H1 (cell line): Measurements from ENCODE around the gene KIF1C.

Source experiments
- CEBPB ChIP-seq: IDR thresholded peaks from 2 replicates; pipeline ENCODE4 v1.6.1; 2012; ENCODE audit warnings: low read depth, low read length
- CHD1 ChIP-seq: IDR thresholded peaks from 2 replicates; pipeline ENCODE4 v1.6.1; 2012; ENCODE audit warnings: low read depth, low read length, improper control_type of control experiment
- EZH2 ChIP-seq: fragments of 200-600 bp; sonication (generic); IDR thresholded peaks from 2 replicates; pipeline ENCODE4 v1.7.1; 2012; ENCODE audit warnings: low read depth, mild to moderate bottlenecking, moderate library complexity, low read length, inconsistent platforms; ENCODE audit not compliant: severe bottlenecking
- GTF2F1 ChIP-seq: IDR thresholded peaks from 2 replicates; pipeline ENCODE4 v1.6.1; 2012; ENCODE audit warnings: low read depth, low read length, improper control_type of control experiment, borderline replicate concordance
- HDAC2 ChIP-seq, 2 experiments: fragments of 300-600 bp in 1 of 2; sonication (generic) in 1 of 2; IDR thresholded peaks; 2 replicates each; pipeline ENCODE4 v1.6.1; 2011 to 2012; ENCODE audit warnings: low read depth in 2 of 2, low read length in 2 of 2, mild to moderate bottlenecking in 2 of 2, moderate library complexity in 2 of 2, borderline replicate concordance in 1 of 2, inconsistent platforms in 1 of 2
- KDM1A ChIP-seq: fragments of 200-600, 300-600 bp; sonication (generic); IDR thresholded peaks from 2 replicates; pipeline ENCODE4 v1.7.1; 2016; ENCODE audit warnings: mild to moderate bottlenecking, low read length, borderline replicate concordance
- POLR2A ChIP-seq, 2 experiments: IDR thresholded peaks; 1 replicate in 1 of 2; 2 replicates in 1 of 2; pipeline ENCODE4 v1.6.1; 2011; ENCODE audit warnings: low read depth in 2 of 2, low read length in 2 of 2, mild to moderate bottlenecking in 2 of 2; ENCODE audit errors: control extremely low read depth in 1 of 2
- RFX5 ChIP-seq: IDR thresholded peaks from 2 replicates; pipeline ENCODE4 v1.6.1; 2011; ENCODE audit warnings: low read depth, low read length, improper control_type of control experiment, borderline replicate concordance
- TAF1 ChIP-seq: IDR thresholded peaks from 2 replicates; pipeline ENCODE4 v1.6.1; 2011; ENCODE audit warnings: mild to moderate bottlenecking, low read depth, low read length
- TF ChIP-seq, protein P1 (sequence below), 3 experiments: IDR thresholded peaks; 1 replicate in 2 of 3; 2 replicates in 1 of 3; pipeline versions ENCODE4 v1.5.1 to v1.6.1; 2011; ENCODE audit warnings: low read length in 3 of 3, mild to moderate bottlenecking in 3 of 3, inconsistent platforms in 2 of 3, low read depth in 1 of 3, moderate library complexity in 1 of 3; ENCODE audit not compliant: insufficient read depth in 1 of 3; ENCODE audit errors: control extremely low read depth in 1 of 3

DNA sequence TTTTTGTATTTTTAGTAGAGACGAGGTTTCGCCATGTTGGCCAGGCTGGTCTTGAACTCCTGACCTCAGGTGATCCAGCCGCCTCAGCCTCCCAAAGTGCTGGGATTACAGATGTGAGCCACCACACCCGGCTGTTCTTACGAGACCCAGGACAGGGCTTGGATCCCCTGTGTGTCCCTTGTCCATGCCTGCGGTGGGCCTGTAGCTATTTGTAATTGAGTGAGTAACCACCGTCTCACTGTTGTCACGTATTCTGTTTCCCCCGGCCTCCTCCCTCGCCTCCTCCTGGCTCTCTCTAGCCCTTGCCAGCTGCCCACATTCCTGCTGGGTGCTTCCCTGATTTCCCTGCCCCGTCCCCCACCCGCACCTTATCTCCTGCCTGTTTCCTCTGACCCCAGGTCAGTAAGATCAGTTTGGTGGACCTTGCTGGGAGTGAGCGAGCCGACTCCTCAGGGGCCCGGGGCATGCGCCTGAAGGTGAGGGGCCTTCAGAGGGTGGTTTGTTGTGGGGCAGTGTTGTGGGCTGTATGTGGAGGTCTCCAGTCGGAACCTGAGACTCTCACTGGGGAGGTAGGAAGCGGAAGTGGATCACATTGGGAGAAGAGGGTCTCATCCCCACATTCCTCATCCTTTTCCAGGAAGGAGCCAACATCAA is 5.6 kb downstream of the KIF1C start:
- TF ChIP-seq, protein P1, sequence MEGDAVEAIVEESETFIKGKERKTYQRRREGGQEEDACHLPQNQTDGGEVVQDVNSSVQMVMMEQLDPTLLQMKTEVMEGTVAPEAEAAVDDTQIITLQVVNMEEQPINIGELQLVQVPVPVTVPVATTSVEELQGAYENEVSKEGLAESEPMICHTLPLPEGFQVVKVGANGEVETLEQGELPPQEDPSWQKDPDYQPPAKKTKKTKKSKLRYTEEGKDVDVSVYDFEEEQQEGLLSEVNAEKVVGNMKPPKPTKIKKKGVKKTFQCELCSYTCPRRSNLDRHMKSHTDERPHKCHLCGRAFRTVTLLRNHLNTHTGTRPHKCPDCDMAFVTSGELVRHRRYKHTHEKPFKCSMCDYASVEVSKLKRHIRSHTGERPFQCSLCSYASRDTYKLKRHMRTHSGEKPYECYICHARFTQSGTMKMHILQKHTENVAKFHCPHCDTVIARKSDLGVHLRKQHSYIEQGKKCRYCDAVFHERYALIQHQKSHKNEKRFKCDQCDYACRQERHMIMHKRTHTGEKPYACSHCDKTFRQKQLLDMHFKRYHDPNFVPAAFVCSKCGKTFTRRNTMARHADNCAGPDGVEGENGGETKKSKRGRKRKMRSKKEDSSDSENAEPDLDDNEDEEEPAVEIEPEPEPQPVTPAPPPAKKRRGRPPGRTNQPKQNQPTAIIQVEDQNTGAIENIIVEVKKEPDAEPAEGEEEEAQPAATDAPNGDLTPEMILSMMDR (IDR thresholded peaks at IDR 0.05; ENCODE audit: control extremely low read depth in 1 of 3, insufficient read depth in 1 of 3, low read depth in 1 of 3, low read length in 3 of 3), result no peak
- no peak for TF ChIP-seq KDM1A
- TF ChIP-seq CHD1, result no peak
- TF ChIP-seq RFX5, result no peak
- no peak for TF ChIP-seq HDAC2 (IDR thresholded peaks at IDR 0.05; ENCODE audit: borderline replicate concordance in 1 of 2, low read depth in 2 of 2, low read length in 2 of 2)
- no peak for TF ChIP-seq GTF2F1
- TF ChIP-seq EZH2, result no peak
- TF ChIP-seq POLR2A (IDR thresholded peaks at IDR 0.05; ENCODE audit: control extremely low read depth in 1 of 2, low read depth in 2 of 2, low read length in 2 of 2), result no peak
- TF ChIP-seq TAF1, result no peak
- no peak for TF ChIP-seq CEBPB
